ENCODE measurements around the gene TMEM223. TPM values are rescaled to one million over a fixed set of nuclear protein-coding genes. Genes with fewer than 3 reads are reported as not detected.

Gene TMEM223
- total and polyA plus RNA-seq, 9 of the 15 experiments (the other 6 are each of a cell fraction or from before 2014, with no cell fraction given): 5.9 to 34.5 (median 19.6) TPM

DNA sequence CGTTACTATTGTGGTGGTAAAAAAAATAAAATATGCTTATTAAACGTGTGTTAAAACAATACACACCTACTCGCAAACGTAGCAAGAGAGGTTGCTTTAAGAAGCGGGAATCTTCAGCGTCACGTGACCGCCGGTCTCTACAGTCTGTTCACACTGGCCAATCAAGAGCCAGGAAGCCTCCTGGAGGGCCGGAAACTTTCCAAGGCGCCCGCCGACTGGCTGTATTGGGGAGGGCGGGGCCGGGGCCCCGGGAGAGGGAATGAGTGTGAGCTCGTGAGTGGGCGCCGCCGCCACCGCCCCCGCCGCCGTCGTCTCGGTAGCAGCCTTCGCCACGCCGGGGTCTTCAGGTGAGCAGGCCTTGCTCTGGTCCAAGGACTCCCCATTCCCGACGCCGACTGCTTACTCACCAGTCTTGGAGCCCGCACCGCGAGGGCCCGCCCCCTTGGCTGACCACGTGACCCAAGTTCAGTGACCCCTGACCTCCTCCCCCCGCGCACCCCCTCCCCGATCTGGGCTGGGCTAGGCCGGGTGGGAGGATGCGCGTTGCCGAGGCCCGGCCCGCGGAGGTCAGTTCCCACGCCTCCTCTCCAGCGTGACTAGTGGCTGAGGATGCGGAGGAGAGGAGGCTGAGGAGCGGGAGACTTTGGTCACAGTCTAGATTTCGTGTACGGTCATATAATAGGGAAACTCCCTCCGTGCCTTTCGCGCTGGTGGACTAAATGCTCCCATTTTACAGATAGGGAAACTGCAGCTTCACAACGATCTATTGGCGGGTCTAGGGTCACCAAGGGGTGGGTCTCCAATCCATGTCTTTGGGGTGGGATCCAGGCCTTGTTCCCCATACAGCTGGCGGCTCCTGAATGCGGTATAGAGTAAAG lies 20.4 kb downstream of the TMEM223 start, which contains the start of gene TAF6L (continued):
- TF ChIP-seq ARID2 (IDR thresholded peaks at IDR 0.05) (no peak), ZNF507 (tag; conservative IDR thresholded peaks at IDR 0.05) (no peak), CEBPB (tag; IDR thresholded peaks at IDR 0.05) (no peak), NR2F6 (CRISPR knock-in tag; IDR thresholded peaks at IDR 0.05) (no peak; the same call in 1 of the 2 replicates), TCF7L2 (IDR thresholded peaks at IDR 0.05; ENCODE audit: low read depth, low read length) (no peak), ZBTB7A (IDR thresholded peaks at IDR 0.05; ENCODE audit: borderline replicate concordance, control insufficient read depth, low read depth, low read length) (peak; percentile 88), KDM1A (IDR thresholded peaks at IDR 0.05) (peak; percentile 81 to 90), NBN (IDR thresholded peaks at IDR 0.05; ENCODE audit: low read depth) (peak; percentile 32; the same call in 1 of the 2 replicates), POU5F1 (IDR thresholded peaks at IDR 0.05; ENCODE audit: borderline replicate concordance, low read depth, low read length, partially characterized antibody) (no peak), SAP30 (IDR thresholded peaks at IDR 0.05; ENCODE audit: borderline replicate concordance, insufficient read depth, low read depth, low read length, poor library complexity, severe bottlenecking) (no peak)
- TF ChIP-seq, protein P1, sequence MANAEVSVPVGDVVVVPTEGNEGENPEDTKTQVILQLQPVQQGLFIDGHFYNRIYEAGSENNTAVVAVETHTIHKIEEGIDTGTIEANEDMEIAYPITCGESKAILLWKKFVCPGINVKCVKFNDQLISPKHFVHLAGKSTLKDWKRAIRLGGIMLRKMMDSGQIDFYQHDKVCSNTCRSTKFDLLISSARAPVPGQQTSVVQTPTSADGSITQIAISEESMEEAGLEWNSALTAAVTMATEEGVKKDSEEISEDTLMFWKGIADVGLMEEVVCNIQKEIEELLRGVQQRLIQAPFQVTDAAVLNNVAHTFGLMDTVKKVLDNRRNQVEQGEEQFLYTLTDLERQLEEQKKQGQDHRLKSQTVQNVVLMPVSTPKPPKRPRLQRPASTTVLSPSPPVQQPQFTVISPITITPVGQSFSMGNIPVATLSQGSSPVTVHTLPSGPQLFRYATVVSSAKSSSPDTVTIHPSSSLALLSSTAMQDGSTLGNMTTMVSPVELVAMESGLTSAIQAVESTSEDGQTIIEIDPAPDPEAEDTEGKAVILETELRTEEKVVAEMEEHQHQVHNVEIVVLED (CRISPR knock-in tag; IDR thresholded peaks at IDR 0.05): peak; percentile 43; the same call in 1 of the 2 replicates
- TF ChIP-seq, protein P2, sequence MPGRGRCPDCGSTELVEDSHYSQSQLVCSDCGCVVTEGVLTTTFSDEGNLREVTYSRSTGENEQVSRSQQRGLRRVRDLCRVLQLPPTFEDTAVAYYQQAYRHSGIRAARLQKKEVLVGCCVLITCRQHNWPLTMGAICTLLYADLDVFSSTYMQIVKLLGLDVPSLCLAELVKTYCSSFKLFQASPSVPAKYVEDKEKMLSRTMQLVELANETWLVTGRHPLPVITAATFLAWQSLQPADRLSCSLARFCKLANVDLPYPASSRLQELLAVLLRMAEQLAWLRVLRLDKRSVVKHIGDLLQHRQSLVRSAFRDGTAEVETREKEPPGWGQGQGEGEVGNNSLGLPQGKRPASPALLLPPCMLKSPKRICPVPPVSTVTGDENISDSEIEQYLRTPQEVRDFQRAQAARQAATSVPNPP (IDR thresholded peaks at IDR 0.05; ENCODE audit: borderline replicate concordance, insufficient read depth, insufficient read length): no peak
- TF ChIP-seq, protein P3, sequence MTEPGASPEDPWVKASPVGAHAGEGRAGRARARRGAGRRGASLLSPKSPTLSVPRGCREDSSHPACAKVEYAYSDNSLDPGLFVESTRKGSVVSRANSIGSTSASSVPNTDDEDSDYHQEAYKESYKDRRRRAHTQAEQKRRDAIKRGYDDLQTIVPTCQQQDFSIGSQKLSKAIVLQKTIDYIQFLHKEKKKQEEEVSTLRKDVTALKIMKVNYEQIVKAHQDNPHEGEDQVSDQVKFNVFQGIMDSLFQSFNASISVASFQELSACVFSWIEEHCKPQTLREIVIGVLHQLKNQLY (CRISPR knock-in tag; conservative IDR thresholded peaks at IDR 0.05): peak in 1 of 2 experiments; percentile 17; a peak in 1 of 4 replicates
- TF ChIP-seq, protein P4, sequence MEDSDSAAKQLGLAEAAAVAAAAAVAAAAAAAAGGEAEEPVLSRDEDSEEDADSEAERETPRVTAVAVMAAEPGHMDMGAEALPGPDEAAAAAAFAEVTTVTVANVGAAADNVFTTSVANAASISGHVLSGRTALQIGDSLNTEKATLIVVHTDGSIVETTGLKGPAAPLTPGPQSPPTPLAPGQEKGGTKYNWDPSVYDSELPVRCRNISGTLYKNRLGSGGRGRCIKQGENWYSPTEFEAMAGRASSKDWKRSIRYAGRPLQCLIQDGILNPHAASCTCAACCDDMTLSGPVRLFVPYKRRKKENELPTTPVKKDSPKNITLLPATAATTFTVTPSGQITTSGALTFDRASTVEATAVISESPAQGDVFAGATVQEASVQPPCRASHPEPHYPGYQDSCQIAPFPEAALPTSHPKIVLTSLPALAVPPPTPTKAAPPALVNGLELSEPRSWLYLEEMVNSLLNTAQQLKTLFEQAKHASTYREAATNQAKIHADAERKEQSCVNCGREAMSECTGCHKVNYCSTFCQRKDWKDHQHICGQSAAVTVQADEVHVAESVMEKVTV (CRISPR knock-in tag; IDR thresholded peaks at IDR 0.05): no peak
- TF ChIP-seq, protein P5, sequence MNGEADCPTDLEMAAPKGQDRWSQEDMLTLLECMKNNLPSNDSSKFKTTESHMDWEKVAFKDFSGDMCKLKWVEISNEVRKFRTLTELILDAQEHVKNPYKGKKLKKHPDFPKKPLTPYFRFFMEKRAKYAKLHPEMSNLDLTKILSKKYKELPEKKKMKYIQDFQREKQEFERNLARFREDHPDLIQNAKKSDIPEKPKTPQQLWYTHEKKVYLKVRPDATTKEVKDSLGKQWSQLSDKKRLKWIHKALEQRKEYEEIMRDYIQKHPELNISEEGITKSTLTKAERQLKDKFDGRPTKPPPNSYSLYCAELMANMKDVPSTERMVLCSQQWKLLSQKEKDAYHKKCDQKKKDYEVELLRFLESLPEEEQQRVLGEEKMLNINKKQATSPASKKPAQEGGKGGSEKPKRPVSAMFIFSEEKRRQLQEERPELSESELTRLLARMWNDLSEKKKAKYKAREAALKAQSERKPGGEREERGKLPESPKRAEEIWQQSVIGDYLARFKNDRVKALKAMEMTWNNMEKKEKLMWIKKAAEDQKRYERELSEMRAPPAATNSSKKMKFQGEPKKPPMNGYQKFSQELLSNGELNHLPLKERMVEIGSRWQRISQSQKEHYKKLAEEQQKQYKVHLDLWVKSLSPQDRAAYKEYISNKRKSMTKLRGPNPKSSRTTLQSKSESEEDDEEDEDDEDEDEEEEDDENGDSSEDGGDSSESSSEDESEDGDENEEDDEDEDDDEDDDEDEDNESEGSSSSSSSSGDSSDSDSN (IDR thresholded peaks at IDR 0.05; ENCODE audit: borderline replicate concordance in 1 of 2, low read depth in 2 of 2, low read length in 2 of 2): no peak
- TF ChIP-seq, protein P6, sequence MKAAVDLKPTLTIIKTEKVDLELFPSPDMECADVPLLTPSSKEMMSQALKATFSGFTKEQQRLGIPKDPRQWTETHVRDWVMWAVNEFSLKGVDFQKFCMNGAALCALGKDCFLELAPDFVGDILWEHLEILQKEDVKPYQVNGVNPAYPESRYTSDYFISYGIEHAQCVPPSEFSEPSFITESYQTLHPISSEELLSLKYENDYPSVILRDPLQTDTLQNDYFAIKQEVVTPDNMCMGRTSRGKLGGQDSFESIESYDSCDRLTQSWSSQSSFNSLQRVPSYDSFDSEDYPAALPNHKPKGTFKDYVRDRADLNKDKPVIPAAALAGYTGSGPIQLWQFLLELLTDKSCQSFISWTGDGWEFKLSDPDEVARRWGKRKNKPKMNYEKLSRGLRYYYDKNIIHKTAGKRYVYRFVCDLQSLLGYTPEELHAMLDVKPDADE (conservative IDR thresholded peaks at IDR 0.05; ENCODE audit: control insufficient read depth, low read depth, low read length): peak; percentile 63; the same call in 1 of the 2 replicates

Measured in K562 (cell line).